Heart left ventricle (tissue), 16 donors: ENCODE results near the gene RTRAF. TPM values are rescaled to one million over a fixed set of nuclear protein-coding genes. Genes with fewer than 3 reads are reported as not detected.
A peak's percentile ranks its signal among the peaks of the same experiment; 100 is the strongest.

Experiments
- ATAC-seq, 4 donors: fragments of 200-7000 bp; cut with Tn5 transposase; one replicate each; pipeline ENCODE4 v1.9.1; 2020 to 2022; ENCODE audit warnings: moderate library complexity in 4 of 4, mild to moderate bottlenecking in 3 of 4, moderate number of reproducible peaks in 1 of 4
- DNase-seq, 5 donors: peaks; one replicate each; pipeline ENCODE4 v3.0.0-alpha.2; 2020
- H3K27ac ChIP-seq, 12 donors: fragments of 200-600 bp; sonication (generic) in 4 of 12; one replicate each; pipeline versions ENCODE4 v1.5.0 to v1.8.0; 2016 to 2022; ENCODE audit warnings: mild to moderate bottlenecking in 2 of 12
- H3K27me3 ChIP-seq, 9 donors: fragments of 200-600 bp; sonication (generic) in 2 of 9; one replicate each; pipeline versions ENCODE4 v1.5.1 to v1.8.0; 2016 to 2022; ENCODE audit warnings: mild to moderate bottlenecking in 3 of 9
- H3K36me3 ChIP-seq, 9 donors: fragments of 200-600 bp; sonication (generic) in 2 of 9; one replicate each; pipeline versions ENCODE4 v1.5.0 to v1.8.0; 2018 to 2022; ENCODE audit warnings: mild to moderate bottlenecking in 2 of 9
- H3K4me1 ChIP-seq, 12 donors: fragments of 200-600 bp; sonication (generic) in 4 of 12; one replicate each; pipeline versions ENCODE4 v1.5.0 to v1.8.0; 2016 to 2022; ENCODE audit warnings: mild to moderate bottlenecking in 3 of 12
- H3K4me3 ChIP-seq, 12 donors: fragments of 200-600 bp; sonication (generic) in 4 of 12; one replicate each; pipeline versions ENCODE4 v1.5.0 to v1.8.0; 2017 to 2022; ENCODE audit warnings: mild to moderate bottlenecking in 9 of 12, moderate library complexity in 4 of 12
- H3K9me3 ChIP-seq, 12 donors: fragments of 200-600 bp; sonication (generic) in 4 of 12; one replicate each; pipeline versions ENCODE4 v1.5.0 to v1.8.0; 2016 to 2022; ENCODE audit warnings: mild to moderate bottlenecking in 1 of 12
- CTCF ChIP-seq, 12 donors: fragments of 200-600 bp; sonication (generic) in 4 of 12; IDR thresholded peaks; one replicate each; pipeline versions ENCODE4 v1.5.0 to v1.8.0; 2018 to 2022; ENCODE audit warnings: antibody characterized with exemption in 12 of 12, mild to moderate bottlenecking in 5 of 12
- POLR2A ChIP-seq, 2 donors: fragments of 450-650 bp; IDR thresholded peaks; one replicate each; pipeline ENCODE4 v1.6.1; 2017; ENCODE audit warnings: antibody characterized with exemption in 2 of 2, mild to moderate bottlenecking in 2 of 2, moderate library complexity in 2 of 2
- WGBS, 4 donors: extraction: QIAGEN DNeasy Blood & Tissue Kit in 2 of 4; methylation state at CpG; one replicate each; pipeline versions ENCODE4 v1.1.5 to v1.1.7; 2013 to 2018; 5-methylcytosine and 5-hydroxymethylcytosine counted together
- intact Hi-C, 10 donors: fragments of 100-400 bp; cut with DNase I; formaldehyde crosslinking; loops; one replicate each; pipeline versions ENCODE4 v1.11.1 to v1.14.2; 2022
- polyA plus RNA-seq, 2 donors: library from polyadenylated mRNA; stranded (reverse); fragments of 200-250 nt; gene quantifications; one replicate each; pipeline ENCODE4 v1.2.3, GENCODE V29; 2013
- total RNA-seq, 9 donors: library from RNA; depleted of rRNA in 2 of 9; stranded (reverse); fragments of >200 nt in 2 of 9; fragmentation: NEBNext Ultra II Directional in 3 of 9; extraction: Animal tissue kit (Norgen Biotek cat#: 25700) in 3 of 9; gene quantifications; one replicate each; pipeline versions ENCODE4 v1.1.0 to v1.2.4, GENCODE V29; 2016 to 2023
- donor health status: ischemic (EF 13 %, LVEDD 7.1; RV severe dilation, severe dysfunction).
- donor health status: healthy with polysubstance abuse.
- donor health status: DM: no; HTN: yes; CAD: no.
- donor health status: DM: no; HTN: no; CAD: no.
- donor health status: ischemic (EF 25% LVEDD 6.9; RV normal size, moderate dysfunction).
- donor health status: ischemic (EF 25% LVEDD 5.7; RV mildly dilated, moderate dysfunction).
- donor health status: healthy.
- donor health status: DM: yes; HTN: yes; CAD: no.
- donor health status: ischemic (EF 35%, LVEDD 5.7; RV mildly dilated, moderate dysfunction).
- donor health status: nonischemic (EF 11% LVEDD 7.7; RV severe dilation, severe dysfunction).
- donor health status: DM: yes; HTN: yes; CAD: no.
- donor health status: PGD.
- donor health status: ischemic (EF 29% LVEDD 5.4; RV normal size, mild dysfunction).
- donor health status: nonischemic (EF 23%, LVEDD 6.1; RV moderate dilation, normal function).

Gene RTRAF
- total and polyA plus RNA-seq, 11 donors, result 72.9 to 272 (median 193) TPM

- peaks cover 2 to 54% (median 46%) of the 10 kb centered on the region in 9 donors for H3K36me3 ChIP-seq
- ATAC-seq (no peak), DNase-seq (no peak)
- intact Hi-C loops, result loop anchor here in 1 of 10 donors (2.0 kb wide), 1 partner anchor 26 kb away; the partner anchor contains the start of gene NID2
- 16 to 52% (median 36%) methylated on average over 8 of the region's 8 CpGs for WGBS, 4 donors
- no peaks in the 10 kb centered on the region for H3K9me3 ChIP-seq
- peaks cover 0 to 53% (median 45%) of the 10 kb centered on the region in 12 donors for H3K4me1 ChIP-seq
- peak overlapping the region in 4 of 12 donors; percentile 3 to 32 (median 11) for H3K27ac ChIP-seq
- no peak for TF ChIP-seq POLR2A (IDR thresholded peaks at IDR 0.05)
- TF ChIP-seq CTCF (IDR thresholded peaks at IDR 0.05), result no peak
- no peak overlapping the region for H3K4me3 ChIP-seq
- no peaks in the 10 kb centered on the region for H3K27me3 ChIP-seq
Measured at GRCh38 chr14:52042371-52043289, 53.3 kb downstream of the RTRAF start.

- peak in 2 of 5 donors; percentile 40 to 49 for DNase-seq
- Histone ChIP-seq H3K27me3 (no peaks in the 10 kb centered on the region), H3K4me3 (no peak overlapping the region), H3K36me3 (peaks cover 2 to 43% (median 36%) of the 10 kb centered on the region in 9 donors), H3K27ac (peak overlapping the region in 4 of 12 donors; percentile 3 to 32 (median 16)), H3K9me3 (no peaks in the 10 kb centered on the region), H3K4me1 (peaks cover 3 to 63% (median 55%) of the 10 kb centered on the region in 12 donors)
- TF ChIP-seq POLR2A (IDR thresholded peaks at IDR 0.05), result no peak
- peak; percentile 41 to 69 (median 52) for TF ChIP-seq CTCF (IDR thresholded peaks at IDR 0.05)
- 38 to 60% (median 42%) methylated on average over 5 of the region's 5 CpGs for WGBS, 4 donors
- peak in 3 of 4 donors; percentile 43 to 48 (median 44) for ATAC-seq
- intact Hi-C loops, result loop anchor here in 1 of 10 donors (2.0 kb wide), 1 partner anchor 25 kb away; the partner anchor contains the start of gene NID2
Measured at GRCh38 chr14:52043690-52044089, 54.3 kb downstream of the RTRAF start.

GRCh38 chr14:52044791-52045522, 55.6 kb downstream of the RTRAF start:
- Histone ChIP-seq H3K36me3 (peaks cover 0 to 31% (median 23%) of the 10 kb centered on the region in 9 donors), H3K4me1 (peaks cover 3 to 76% (median 68%) of the 10 kb centered on the region in 12 donors), H3K27me3 (no peaks in the 10 kb centered on the region), H3K4me3 (no peak overlapping the region), H3K9me3 (no peaks in the 10 kb centered on the region), H3K27ac (peak overlapping the region in 9 of 12 donors; percentile 62 to 82 (median 76))
- no peak for TF ChIP-seq CTCF (IDR thresholded peaks at IDR 0.05)
- TF ChIP-seq POLR2A (IDR thresholded peaks at IDR 0.05), result no peak
- 77 to 86% (median 80%) methylated on average over 11 of the region's 11 CpGs for WGBS, 4 donors
- intact Hi-C loops, result loop anchor here in 1 of 10 donors (5.0 kb wide), 1 partner anchor 33 kb away; no protein-coding TSS in a partner anchor
- ATAC-seq (peak in 3 of 4 donors; percentile 29 to 68 (median 57)), DNase-seq (peak in 1 of 5 donors; percentile 53)
